Retinal pigment epithelial cell (primary cell): ENCODE measurements around the gene SMARCA5.

Experiments used
- DNase-seq: peaks from one replicate; pipeline ENCODE4 v3.0.0-alpha.2; 2010; ENCODE audit warnings: low read depth
- H3K4me3 ChIP-seq: 2 replicates; pipeline ENCODE4 v1.5.1; 2011; ENCODE audit warnings: mild to moderate bottlenecking, low read length, control low read depth, moderate library complexity
- CTCF ChIP-seq: conservative IDR thresholded peaks from 2 replicates; pipeline ENCODE4 v1.5.1; 2011; ENCODE audit warnings: low read depth, low read length, control low read depth, inconsistent platforms

The SMARCA5 gene

GRCh38 chr4:143488687-143489086 is 24.8 kb upstream of the SMARCA5 start:
- DNase-seq: no peak
- TF ChIP-seq CTCF: no peak
- no peak overlapping the region for H3K4me3 ChIP-seq

DNA sequence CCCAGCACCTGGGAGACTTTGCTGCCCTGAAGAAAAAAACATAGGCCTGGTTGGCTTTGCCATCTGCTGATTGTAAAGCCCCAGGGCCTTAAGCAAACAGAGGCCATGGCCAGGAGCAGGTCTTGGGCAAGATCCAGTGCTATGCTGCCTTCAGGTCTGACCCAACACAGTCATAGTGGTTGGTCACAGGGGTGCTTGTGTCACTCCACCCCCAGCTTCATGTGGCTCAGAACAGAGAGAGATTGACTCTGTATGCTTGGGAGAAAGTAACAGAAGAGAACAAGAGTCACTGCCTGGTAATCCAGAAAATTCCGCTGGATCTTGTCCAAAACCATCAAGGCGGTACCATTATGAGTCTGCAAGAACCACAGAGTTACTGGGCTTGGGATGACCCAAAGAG is 24.4 kb upstream of the SMARCA5 start:
- H3K4me3 ChIP-seq: no peak overlapping the region
- no peak for TF ChIP-seq CTCF
- no peak for DNase-seq

DNA sequence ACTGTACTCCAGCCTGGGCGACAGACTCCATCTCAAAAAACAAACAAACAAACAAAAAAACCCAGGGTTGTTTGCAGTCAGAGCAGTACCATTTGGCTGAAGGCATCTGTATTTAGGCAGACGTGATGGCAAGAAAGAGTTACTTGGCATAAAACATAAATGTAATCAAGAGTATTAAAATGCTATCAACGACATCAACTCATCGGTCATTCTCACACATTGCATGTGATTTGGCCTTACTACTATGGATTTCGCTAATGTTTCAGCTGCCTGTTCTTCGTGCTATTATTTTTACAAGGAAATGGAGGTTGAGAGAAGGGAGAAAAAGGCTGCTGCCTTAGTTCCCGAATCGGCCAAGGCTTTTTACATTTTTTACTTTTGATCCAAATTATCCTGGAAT is 15.5 kb upstream of the SMARCA5 start:
- TF ChIP-seq CTCF: no peak
- H3K4me3 ChIP-seq: no peak overlapping the region

GRCh38 chr4:143502231-143502630 is 11.3 kb upstream of the SMARCA5 start:
- no peak for TF ChIP-seq CTCF
- no peak overlapping the region for H3K4me3 ChIP-seq
- no peak for DNase-seq

More for the DNA sequence above, 15.5 kb upstream of the SMARCA5 start:
- DNase-seq: no peak

DNA sequence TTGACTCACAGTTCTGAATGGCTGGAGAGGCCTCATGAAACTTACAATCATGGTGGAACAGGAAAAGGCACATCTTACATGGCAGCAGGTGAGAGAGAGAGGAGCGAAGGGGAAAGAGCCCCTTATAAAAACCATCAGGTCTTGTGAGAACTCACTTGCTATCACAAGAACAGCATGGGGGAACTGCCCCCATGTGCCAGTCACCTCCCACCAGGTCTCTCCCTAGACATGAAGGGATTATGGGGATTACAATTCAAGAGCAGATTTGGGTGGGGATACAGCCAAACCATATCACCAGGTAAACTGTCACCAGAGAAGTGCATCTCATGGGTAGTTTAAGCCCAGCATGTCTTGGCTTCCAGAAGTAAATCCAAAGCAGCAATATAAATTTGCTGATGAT is 7.5 kb upstream of the SMARCA5 start:
- no peak for TF ChIP-seq CTCF
- DNase-seq: no peak
- no peak overlapping the region for H3K4me3 ChIP-seq

GRCh38 chr4:143511906-143512305 is 1.6 kb upstream of the SMARCA5 start:
- TF ChIP-seq CTCF: no peak
- DNase-seq: no peak
- no peak overlapping the region for H3K4me3 ChIP-seq

DNA sequence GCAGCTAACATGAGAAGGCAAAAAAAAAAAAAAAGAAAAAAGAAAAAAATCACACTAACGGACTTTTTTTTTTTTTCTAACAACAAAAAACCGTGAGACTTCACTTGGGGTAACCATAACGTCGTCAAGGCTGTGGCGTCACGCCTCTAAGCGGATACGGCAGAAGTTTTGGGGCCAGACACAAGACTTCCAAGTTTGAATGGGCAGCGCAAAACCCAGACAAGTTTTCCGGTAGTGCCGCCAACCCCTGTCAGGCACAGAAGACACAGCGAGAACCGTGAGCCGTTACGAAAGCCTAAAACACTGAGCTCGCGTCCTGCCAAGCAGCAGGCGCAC is 556 bp upstream of the SMARCA5 start:
- no peak for DNase-seq
- peak overlapping the region; percentile 88 for H3K4me3 ChIP-seq
- no peak for TF ChIP-seq CTCF
